HG03575 (cell line): ENCODE measurements around the gene CEP83.

Experiments used
- ATAC-seq: cut with Tn5 transposase; IDR thresholded peaks from one replicate; pipeline ENCODE4 v1.9.1; 2021; ENCODE audit not compliant: unreplicated experiment, insufficient number of reproducible peaks, low FRiP score; ENCODE audit errors: extremely low read depth

CEP83 gene

GRCh38 chr12:94284046-94284445 lies 175.6 kb downstream of the CEP83 start:
- no peak for ATAC-seq

- ATAC-seq = no peak
Observed at GRCh38 chr12:94282675-94283074, 177.0 kb downstream of the CEP83 start.

DNA sequence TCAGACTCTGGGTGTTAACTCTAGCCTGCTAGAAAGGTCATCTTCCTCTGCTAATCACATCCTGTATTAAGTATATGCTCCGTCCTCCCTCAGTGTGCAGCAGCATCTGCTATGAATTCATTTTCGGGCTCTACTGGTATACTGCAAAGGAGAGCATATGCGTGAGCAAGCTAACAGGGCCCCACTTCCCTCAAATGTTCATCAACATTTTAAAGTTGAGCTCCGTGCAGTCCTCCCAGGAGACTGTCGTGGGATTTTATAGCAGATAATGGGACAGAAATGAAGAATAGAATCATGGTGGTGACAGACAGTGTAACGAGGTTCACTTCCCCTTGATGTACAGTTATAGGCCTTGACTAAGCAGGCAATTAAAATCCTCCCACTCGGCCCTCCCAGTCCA lies 179.6 kb downstream of the CEP83 start:
- no peak for ATAC-seq

- ATAC-seq = no peak
Observed at GRCh38 chr12:94277426-94278000, 182.2 kb downstream of the CEP83 start.

GRCh38 chr12:94276725-94277124 lies 182.9 kb downstream of the CEP83 start:
- ATAC-seq = no peak

DNA sequence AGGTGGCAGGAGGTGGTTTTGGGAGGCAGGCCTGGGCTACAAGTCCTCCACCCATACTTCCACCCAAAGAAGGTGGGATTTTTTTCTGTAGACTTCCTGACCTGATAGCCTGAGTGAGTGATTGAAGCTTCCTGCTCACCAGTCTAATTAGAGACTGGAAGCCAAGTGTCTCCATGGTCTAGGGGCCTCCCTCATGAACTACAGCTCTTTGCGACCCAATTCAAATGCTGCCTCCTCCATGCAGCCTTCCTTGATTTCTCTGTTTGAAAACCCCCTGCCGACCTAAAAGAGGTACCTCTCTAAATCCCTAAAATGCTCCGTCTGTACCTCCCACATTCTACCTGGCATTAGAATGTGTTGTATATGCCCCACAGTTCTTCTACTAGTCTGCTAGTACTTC lies 186.4 kb downstream of the CEP83 start:
- ATAC-seq = no peak

- no peak for ATAC-seq
Observed at GRCh38 chr12:94272280-94272679, 187.4 kb downstream of the CEP83 start.

DNA sequence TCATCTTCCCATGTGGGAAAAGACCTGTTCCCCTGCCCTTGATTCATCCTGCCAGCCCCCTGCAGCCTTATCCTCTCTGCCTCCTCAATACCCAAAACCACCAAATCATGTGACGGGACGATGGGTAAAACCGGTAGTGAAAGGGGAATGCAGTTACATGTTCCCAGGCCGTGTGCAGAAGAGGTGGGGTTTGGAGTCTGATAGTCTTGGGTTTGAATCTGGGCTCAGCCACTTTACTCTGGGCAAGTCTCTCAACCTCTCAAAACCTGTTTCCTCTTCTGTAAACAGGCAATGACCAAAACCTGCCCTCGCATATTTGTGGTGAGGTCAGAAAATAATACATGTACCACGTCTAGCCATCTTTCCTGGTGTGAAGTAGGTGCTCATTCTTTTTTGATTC lies 188.3 kb downstream of the CEP83 start:
- ATAC-seq = no peak

- no peak for ATAC-seq
Observed at GRCh38 chr12:94269316-94269999, 190.2 kb downstream of the CEP83 start.

GRCh38 chr12:94267921-94268471 lies 191.7 kb downstream of the CEP83 start:
- no peak for ATAC-seq

DNA sequence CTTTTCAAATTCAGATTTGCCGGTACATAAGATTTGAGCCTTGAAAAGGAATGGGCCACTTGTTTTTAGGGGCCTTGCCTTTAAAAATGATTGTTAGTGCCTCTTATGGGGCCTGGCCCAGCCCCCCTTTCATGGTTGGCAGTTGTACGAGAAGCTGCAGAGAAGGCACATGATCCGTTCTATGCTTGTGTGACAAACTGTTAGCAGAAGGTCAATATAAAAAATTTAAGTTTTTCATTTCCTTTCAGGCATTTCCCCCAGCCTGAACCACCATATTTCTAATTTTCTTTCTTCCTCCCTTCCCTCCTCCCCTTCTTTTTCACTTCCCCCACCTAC lies 192.2 kb downstream of the CEP83 start:
- ATAC-seq = no peak

GRCh38 chr12:94266796-94267536 lies 192.7 kb downstream of the CEP83 start:
- ATAC-seq = no peak

DNA sequence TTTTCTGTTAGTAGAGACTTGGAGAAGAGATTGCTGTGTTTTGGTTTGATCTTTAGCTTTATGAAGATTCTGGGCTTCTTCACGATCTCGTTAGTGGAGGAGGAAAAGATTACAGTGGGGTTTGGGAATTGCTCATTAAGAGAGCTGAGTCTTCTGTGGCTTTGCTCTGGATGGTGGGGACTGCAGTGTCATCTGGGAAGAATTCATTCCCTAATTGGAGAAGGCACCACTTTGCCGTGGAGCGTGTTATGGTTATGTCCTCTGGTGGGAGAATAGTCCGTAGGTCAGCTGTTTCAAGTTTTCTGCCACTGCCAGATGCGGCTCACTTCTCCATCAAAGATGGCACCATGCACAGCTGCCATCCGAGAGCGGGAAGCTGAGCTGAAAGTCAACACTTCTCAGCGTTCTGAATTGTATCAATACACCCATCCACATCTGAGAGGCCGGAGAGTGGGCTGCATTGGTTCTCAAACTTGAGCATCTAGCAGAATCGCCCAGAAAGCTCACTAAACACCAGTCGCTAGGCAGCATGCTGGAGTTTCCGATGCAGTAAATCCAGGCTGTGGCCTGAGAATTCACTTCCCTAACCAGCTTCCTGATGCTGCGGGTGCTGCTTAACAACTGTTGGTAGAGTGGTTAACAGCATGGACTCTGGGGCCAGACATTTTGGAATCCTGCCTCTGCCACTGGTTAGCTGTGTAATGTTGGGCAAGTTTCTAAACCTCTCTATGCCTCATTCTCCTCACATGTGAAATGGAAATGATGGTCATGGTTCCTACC lies 193.5 kb downstream of the CEP83 start:
- ATAC-seq = no peak

- no peak for ATAC-seq
Observed at GRCh38 chr12:94265539-94265938, 194.1 kb downstream of the CEP83 start.

GRCh38 chr12:94264736-94265485 lies 194.8 kb downstream of the CEP83 start:
- ATAC-seq = no peak

GRCh38 chr12:94263905-94264561 lies 195.6 kb downstream of the CEP83 start:
- ATAC-seq = no peak

DNA sequence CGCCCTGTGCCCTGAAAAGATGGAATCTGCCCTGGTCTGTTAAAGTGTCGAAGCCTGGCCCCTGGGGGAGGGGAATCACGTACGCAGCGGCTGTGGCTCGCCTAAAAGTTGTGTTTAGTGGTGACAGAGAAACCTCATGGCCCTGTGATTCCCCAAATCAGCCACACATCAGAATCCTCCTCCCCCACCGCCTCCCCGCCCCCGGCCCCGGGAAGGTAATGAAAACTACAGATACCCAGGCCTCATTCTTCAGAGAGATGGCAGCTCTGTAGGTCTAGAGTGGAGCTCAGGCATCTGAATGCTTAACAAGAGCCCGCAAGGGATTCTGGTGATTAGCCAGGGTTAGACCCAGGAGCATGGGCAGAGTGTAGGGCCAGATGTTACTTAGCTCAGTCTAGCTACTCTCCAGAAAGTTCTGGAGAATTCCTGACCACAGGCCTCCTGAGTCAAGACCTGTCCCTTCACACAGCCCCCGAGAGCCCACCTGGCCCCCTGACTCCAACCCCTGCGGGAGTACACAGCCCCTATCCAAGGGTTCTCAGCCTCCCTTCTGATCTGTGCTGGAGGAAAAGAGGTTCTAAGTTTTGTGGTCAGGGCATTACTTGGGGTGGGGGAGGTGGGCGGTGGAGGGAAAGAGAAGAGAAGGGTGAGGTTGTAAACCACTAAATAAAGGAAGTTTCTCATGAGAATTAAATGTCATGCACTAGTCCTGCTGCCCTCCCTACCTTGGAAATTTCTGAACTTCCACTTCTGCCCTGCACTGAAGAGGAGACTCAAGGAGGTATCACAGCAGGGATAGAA lies 196.5 kb downstream of the CEP83 start:
- no peak for ATAC-seq
